ENCODE measurements around the gene ITGA3. TPM values are rescaled to one million over a fixed set of nuclear protein-coding genes. Genes with fewer than 3 reads are reported as not detected.

ITGA3 gene
- total RNA-seq, 1 donor from 2014 or later = 13.2 TPM

GRCh38 chr17:50079334-50080095 is 23.6 kb downstream of the ITGA3 start:
- peak; percentile 62 for DNase-seq
- Mint-ChIP-seq H3K9me3 (ENCODE audit: unreplicated experiment) (peaks cover 8% of the 10 kb centered on the region), H3K27me3 (ENCODE audit: unreplicated experiment) (peaks cover 16% of the 10 kb centered on the region), H3K36me3 (ENCODE audit: unreplicated experiment) (no peaks in the 10 kb centered on the region), H3K27ac (ENCODE audit: unreplicated experiment) (peak overlapping the region; percentile 49), H3K4me3 (ENCODE audit: unreplicated experiment) (peak overlapping the region; percentile 36), H3K4me1 (ENCODE audit: low read depth, unreplicated experiment) (peaks cover 26% of the 10 kb centered on the region)
- TF ChIP-seq CTCF (IDR thresholded peaks at IDR 0.05; ENCODE audit: partially characterized antibody, unreplicated experiment) = no peak

- no peak overlapping the region for H3K4me3 Mint-ChIP-seq (ENCODE audit: unreplicated experiment)
- TF ChIP-seq CTCF (IDR thresholded peaks at IDR 0.05; ENCODE audit: partially characterized antibody, unreplicated experiment) = no peak
- H3K9me3 Mint-ChIP-seq (ENCODE audit: unreplicated experiment) = peaks cover 4% of the 10 kb centered on the region
These were observed 24.2 kb downstream of the ITGA3 start for GRCh38 chr17:50080096-50080480.

GRCh38 chr17:50080827-50081226 is 24.9 kb downstream of the ITGA3 start:
- Mint-ChIP-seq H3K27me3 (ENCODE audit: unreplicated experiment) (peaks cover 16% of the 10 kb centered on the region), H3K9me3 (ENCODE audit: unreplicated experiment) (peaks cover 4% of the 10 kb centered on the region)
- no peak for DNase-seq

More at GRCh38 chr17:50080096-50080480, 24.2 kb downstream of the ITGA3 start:
- no peak for DNase-seq
- Mint-ChIP-seq H3K27ac (ENCODE audit: unreplicated experiment) (no peak overlapping the region), H3K4me1 (ENCODE audit: low read depth, unreplicated experiment) (peaks cover 26% of the 10 kb centered on the region), H3K27me3 (ENCODE audit: unreplicated experiment) (peaks cover 16% of the 10 kb centered on the region), H3K36me3 (ENCODE audit: unreplicated experiment) (no peaks in the 10 kb centered on the region)

GRCh38 chr17:50081757-50082156 is 25.8 kb downstream of the ITGA3 start:
- Mint-ChIP-seq H3K4me1 (ENCODE audit: low read depth, unreplicated experiment) (peaks cover 26% of the 10 kb centered on the region), H3K27me3 (ENCODE audit: unreplicated experiment) (peaks cover 14% of the 10 kb centered on the region), H3K36me3 (ENCODE audit: unreplicated experiment) (no peaks in the 10 kb centered on the region), H3K4me3 (ENCODE audit: unreplicated experiment) (no peak overlapping the region), H3K9me3 (ENCODE audit: unreplicated experiment) (peaks cover 4% of the 10 kb centered on the region), H3K27ac (ENCODE audit: unreplicated experiment) (no peak overlapping the region)
- no peak for DNase-seq
- no peak for TF ChIP-seq CTCF (IDR thresholded peaks at IDR 0.05; ENCODE audit: partially characterized antibody, unreplicated experiment)

More at GRCh38 chr17:50080827-50081226, 24.9 kb downstream of the ITGA3 start:
- Mint-ChIP-seq H3K4me3 (ENCODE audit: unreplicated experiment) (peak overlapping the region; percentile 5), H3K27ac (ENCODE audit: unreplicated experiment) (peak overlapping the region; percentile 29), H3K4me1 (ENCODE audit: low read depth, unreplicated experiment) (peaks cover 26% of the 10 kb centered on the region), H3K36me3 (ENCODE audit: unreplicated experiment) (no peaks in the 10 kb centered on the region)
- no peak for TF ChIP-seq CTCF (IDR thresholded peaks at IDR 0.05; ENCODE audit: partially characterized antibody, unreplicated experiment)

GRCh38 chr17:50087246-50087911 is 31.5 kb downstream of the ITGA3 start:
- DNase-seq = peak; percentile 86
- no peaks in the 10 kb centered on the region for H3K27me3 Mint-ChIP-seq (ENCODE audit: unreplicated experiment)
- no peaks in the 10 kb centered on the region for H3K4me1 Mint-ChIP-seq (ENCODE audit: low read depth, unreplicated experiment)
- peaks cover 1% of the 10 kb centered on the region for H3K9me3 Mint-ChIP-seq (ENCODE audit: unreplicated experiment)
- H3K4me3 Mint-ChIP-seq (ENCODE audit: unreplicated experiment) = peak overlapping the region; percentile 11
- peak; percentile 97 for TF ChIP-seq CTCF (IDR thresholded peaks at IDR 0.05; ENCODE audit: partially characterized antibody, unreplicated experiment)
- H3K36me3 Mint-ChIP-seq (ENCODE audit: unreplicated experiment) = no peaks in the 10 kb centered on the region
- no peak overlapping the region for H3K27ac Mint-ChIP-seq (ENCODE audit: unreplicated experiment)
